GM18519 (cell line): ENCODE measurements around the gene VIP.
"Not testable (repeated sequence)": the region's sequence is repeated elsewhere in the genome, so short reads cannot be mapped to it uniquely, and the experiment has no call there.

ENCODE experiments used
- ATAC-seq: cut with Tn5 transposase; IDR thresholded peaks from one replicate; pipeline ENCODE4 v1.9.1; 2021; ENCODE audit warnings: mild to moderate bottlenecking, moderate library complexity; ENCODE audit not compliant: unreplicated experiment, low FRiP score

Gene VIP

DNA sequence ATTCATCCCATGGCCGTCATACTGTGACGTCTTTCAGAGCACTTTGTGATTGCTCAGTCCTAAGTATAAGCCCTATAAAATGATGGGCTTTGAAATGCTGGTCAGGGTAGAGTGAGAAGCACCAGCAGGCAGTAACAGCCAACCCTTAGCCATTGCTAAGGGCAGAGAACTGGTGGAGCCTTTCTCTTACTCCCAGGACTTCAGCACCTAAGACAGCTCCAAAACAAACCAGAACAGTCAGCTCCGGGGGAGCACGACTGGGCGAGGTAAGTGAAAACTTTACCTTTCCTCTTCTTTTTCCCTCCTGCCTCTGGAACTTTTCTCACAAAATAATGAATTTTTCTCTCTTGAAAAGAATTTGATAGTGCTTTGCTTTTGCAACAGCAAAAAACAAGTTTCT lies at the start of gene VIP:
TSS of gene VIP (plus strand) at position 104 of the 400 bp plus-strand sequence. CDS start 1,381 bp downstream, outside the sequence.
- no peak for ATAC-seq

DNA sequence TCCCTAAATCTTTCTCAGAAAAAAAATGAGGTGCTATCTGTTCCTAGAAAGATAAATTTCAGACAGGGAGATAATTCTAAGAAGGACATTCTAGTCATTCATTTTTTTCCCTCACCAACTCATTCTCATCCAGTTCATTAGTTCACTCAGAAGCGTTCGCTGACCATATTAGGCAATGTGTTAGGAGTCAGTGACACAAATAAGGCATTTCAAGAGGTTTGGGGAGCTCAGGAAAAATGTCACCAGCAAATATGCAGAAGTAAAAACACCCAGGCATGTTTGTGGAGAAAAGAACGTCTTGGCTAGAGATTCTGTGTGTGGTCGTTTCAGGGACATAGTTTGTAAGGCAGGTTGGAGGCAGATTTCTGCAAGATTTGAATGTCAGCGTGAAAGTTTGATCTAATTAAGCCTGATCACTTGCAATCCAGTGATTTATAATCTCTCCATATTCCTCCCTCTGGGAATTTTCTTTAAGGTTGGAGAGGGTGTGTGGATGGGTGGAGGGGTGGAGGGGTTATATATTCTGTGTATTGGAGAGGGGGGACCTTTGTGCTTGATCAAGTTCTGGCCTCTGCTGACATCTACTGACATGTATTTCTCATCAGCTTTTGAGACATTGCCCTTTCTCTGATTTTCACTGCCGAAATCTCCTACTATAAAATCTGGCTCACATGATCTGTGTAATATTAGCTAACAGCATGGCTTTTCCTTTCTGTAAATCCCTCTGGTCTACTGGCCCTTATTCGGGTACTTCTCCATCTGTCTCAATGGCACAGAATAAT lies 49.3 kb upstream of the VIP start:
- ATAC-seq, result no peak

DNA sequence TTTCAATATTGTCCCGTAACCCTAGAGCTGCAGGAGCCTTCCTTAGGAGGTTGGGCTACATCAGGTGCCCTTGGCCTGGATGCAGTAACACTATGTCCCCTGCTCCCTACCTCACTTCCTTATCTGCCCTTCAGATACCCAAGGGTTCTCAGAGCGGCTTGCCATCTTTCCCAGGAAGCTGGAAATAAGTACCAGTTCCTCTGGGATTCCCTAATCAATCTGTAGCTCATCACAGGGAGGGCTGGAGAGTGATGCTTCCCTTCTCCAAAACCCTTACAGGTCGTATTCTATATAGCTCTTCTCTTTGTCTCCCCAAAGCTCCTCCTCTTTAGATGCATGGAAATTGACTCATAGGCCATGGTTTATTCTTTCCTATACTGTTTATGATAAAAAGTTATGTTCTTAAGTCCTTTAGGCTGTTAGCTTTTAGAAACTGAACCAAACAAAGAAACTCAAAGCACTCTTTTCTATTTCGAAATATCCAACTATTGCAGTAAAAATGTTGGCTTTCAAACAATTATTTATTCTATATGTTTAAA lies 48.7 kb upstream of the VIP start:
- ATAC-seq, result no peak

DNA sequence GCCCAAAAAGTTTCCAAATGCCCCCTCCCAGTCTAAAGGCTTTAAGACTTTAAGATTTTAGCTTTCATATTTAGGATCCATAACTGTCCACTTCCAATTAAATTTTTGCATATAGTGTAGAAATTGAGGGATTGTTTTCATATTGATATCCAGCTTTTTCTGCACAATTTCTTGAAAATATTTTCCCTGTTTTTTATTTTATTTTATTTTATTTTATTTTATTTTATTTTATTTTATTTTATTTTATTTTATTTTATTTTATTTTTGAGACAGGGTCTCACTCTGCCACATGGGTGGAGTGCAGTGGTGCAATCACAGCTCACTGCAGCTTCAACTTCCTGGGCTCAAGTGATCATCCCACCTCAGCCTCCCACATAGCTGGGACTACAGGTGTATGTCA lies 46.8 kb upstream of the VIP start:
- ATAC-seq, result not testable (repeated sequence)

DNA sequence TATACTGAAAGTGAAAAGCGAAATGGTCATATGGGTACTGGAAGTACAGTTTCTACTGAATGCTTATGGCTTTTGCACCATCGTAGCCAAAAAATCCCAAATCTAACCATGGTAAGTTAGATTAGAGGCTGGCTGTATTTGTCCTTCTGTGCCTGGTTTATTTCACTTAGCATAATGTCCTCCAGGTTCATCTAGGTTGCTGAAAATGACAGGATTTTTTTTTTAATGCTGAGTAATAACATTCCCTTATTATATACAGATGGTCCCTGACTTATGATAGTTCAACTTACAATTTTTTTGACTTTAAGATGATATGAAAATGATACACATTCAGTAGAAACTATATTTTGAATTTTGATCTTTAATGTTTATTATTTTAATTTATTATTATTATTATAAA lies 45.3 kb upstream of the VIP start:
- no peak for ATAC-seq

DNA sequence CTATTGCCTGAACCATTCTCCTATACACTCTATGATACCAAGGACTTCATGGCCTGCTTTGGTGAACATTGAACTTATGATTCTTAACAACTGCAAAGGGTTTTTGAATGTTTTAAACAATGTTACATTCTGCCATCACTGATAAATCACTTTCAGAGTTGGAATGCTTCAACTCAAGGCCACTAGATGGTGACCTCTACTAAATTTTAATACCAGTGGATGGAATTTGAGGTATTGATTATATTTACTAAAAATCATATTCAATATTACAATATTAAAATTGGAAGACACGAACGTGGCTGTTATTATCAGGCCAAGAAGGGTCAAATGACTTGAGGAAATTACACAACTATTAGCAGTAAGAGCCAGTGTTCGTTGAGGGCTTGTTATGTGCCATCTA lies 34.3 kb upstream of the VIP start:
- ATAC-seq, result no peak

DNA sequence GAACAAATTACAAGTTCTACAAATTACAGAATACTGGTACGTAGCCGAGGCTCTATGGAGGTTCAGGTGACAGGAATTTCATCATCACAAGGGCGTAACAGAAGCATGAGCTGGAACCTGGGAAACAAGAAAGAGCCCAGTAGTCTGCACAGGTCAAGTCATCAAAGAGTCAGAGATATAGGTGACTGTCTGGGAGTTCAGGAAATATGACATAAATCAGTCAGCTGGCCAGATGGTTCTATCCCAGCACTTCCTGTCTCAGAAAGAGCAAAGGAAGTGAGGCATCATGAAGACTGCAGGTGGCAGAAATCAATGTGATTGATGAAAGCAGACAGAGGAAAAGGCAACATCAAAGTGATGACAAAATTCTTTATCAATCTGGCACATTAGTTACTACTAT lies 29.6 kb upstream of the VIP start:
- no peak for ATAC-seq

DNA sequence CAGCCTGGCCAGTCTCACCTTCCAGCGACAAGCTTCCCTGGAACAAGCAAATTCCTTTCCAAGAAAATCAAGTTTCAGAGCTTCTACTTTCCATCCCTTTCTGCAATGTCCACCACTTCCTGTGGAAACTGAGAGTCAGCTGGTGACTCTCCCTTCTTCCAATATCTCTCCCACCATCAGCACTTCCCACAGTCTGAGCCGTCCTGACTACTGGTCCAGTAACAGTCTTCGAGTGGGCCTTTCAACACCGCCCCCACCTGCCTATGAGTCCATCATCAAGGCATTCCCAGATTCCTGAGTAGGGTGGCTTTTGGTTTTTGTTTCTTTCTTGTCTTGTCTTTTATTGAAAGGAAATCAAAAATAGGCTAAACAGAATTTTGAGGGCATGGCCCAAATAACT lies 28.6 kb upstream of the VIP start:
- ATAC-seq, result no peak

DNA sequence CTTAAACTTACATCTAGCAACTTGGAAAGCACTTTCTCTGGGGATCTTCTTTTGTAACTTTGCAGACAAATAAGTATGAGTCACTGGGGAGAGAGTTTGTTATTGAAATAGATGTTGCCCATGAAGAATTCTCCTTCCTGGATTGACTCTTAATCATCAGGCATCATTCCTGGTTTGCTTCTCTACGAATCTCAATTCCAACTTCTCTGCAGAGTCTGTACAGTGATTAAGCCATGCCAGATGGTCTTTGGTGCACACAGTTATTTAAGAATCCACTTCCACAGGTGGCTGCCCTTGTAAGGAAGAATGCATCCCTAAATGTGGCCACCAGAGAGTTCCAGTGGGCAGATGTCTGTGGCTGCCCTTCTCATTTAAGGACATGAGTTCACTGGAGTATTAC lies 27.2 kb upstream of the VIP start:
- ATAC-seq, result no peak

DNA sequence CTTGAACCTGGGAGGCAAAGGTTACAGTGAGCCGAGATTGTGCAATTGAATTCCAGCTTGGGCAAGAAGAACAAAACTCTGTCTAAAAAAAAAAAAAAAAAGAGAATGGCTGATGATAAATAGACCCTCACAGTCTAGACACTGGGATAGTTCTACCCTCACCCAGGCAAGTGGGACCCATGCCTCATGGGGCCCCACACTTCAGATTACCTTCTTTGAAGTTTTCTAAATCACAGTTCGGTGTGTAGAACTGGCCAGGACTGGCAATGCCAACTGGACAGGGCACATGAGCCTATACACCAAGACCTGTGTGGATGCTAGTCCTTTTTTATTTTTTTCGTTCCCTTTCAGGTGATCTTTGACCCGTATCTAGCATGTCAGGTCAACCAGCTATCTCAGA lies 24.3 kb upstream of the VIP start:
- no peak for ATAC-seq

DNA sequence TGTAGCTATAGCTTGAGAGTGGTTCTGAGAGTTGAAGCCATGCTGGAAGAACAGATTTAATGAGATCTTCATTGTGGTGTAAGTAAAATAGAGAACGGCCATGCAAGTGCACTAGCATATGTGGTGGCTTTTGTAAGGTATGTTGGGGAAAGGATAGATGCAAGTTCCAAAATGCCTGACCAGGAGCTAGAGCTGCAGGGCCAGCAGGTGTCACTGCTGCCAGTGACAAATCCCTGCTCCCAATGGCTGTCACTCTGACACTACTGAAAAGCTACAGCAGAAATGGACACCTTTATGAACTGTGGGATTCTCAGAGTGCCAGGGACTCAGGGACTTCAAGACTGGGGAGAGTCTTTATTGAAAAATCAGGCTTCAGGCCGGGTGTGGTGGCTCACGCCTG lies 23.1 kb upstream of the VIP start:
- ATAC-seq, result no peak

DNA sequence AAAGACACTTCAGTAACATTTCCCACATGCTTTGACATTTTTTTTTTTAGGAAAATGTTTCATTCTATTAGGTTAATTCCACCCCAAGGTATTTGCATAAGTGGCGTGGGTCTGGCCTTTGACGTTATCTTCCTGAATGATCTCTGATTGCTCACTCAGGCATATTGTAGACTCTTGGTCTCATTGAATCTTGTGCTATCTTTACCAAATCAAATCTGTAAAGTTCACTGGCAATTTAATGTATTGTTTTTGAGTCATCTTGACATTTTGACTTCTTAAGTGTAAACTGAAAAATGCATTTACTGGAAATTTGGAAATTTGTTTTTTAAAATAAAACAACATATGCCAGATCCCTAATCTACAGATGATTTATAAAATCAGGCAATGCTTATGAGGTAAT lies 16.0 kb upstream of the VIP start:
- ATAC-seq, result no peak

DNA sequence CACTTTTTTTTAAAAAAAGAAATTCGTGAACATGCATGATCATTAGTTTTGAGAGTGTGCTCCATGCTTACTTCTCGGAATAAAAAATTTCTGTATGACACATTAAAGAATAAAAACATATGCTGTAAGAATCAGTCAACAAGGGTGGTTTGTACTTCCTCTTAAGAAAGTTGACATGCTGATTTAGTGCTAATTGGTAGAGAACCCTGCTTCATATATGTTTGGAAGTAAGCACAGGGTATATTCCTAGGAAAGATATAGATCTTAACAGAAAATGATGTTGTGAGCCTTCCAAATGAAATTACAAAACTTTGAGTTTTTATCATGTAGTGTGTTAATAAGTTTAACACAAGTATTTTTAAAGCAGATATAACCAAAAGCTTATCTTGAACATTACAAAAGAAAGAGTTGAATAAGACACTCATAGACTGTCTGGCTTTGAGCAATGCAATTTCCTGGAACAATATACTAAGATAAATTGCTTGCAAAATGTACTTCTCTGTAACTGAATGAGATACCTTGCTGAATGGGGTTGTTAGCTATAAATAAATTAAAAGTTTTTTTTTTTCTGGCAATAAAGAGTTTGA lies 13.8 kb upstream of the VIP start:
- no peak for ATAC-seq

DNA sequence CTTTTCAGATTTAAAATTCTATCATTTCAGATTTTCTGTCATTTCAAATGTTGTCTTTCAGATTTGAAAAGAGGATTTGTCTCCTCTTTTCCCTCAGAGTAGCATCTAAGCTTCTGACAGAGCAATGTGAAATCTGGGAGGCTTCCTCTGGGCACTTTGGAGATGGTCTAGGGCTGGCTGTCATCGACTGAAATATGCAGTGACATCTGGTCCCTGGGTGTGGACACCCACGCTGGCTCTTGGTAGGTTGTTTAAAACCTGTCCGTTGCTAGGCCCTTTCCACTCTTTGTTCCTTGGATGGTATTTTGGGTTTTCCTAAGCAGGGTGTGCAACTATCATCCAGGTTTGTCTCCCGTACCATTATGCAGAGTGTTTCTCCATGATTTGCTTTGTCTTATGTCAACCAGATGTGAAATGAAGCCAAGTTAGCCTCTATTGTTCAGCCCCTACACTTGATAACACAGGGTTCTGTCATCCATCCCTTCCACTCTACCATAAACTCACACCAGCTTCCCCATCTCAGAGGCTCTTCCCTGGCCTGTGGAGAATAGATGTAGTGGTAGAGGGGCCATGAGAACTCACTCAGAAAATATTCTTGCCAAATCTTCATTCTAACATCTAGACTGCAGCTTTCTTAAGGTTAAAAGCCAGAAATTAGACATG lies 5.0 kb upstream of the VIP start:
- no peak for ATAC-seq

DNA sequence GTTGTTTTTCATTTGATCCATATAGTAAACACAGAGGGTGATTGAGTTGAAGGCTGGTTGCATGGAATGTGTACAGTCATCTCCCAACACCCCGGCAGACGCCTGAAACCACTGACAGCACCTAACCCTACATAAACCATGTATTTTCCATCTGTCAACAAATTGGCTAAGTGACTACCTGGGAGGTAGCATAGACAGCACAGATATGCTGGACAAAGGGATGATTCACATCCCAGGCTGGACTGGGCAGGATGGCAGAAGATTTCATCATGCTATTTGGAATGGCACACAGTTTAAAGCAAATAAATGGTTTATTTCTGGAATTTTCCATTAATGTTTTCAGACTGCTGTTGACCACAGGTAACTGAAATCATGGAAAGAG lies 4.4 kb upstream of the VIP start:
- ATAC-seq, result no peak

DNA sequence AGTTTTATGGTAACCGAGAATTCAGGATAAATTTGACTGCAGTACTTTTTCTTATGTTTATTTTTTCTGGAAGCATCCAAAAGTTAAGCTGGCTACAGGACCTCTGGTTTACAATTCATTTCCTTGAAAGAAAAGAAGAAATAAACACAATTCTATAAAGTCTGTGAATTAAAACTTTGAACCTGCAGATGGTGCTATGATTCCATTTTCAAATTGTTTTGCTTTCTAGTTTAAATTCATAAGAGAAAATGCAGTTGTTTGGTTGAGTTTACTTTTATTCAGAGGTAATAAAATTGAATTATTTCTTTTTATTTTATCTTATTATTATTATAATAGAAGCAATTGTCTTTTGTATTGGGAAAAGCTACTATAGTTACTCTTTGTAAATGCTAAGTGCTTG lies 1.8 kb upstream of the VIP start:
- no peak for ATAC-seq

DNA sequence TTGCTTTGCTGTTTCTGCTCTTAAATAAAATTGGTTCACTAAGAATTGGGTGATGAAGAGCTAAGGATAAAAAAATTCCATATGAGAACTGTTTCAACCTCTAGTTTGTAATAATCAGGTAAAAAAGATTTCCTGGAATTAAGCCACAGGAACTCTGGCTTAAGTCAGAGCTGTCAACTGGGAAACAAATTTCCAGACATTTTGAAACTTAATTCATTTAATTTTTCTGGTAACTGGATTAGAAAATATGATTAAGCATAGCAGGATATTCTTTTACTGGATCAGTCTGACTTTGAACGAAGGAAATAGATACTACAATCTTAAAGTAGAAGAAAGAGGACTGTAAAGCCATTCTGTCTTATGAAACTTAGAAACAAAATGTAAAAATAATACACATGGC lies 1.3 kb upstream of the VIP start:
- ATAC-seq, result no peak

DNA sequence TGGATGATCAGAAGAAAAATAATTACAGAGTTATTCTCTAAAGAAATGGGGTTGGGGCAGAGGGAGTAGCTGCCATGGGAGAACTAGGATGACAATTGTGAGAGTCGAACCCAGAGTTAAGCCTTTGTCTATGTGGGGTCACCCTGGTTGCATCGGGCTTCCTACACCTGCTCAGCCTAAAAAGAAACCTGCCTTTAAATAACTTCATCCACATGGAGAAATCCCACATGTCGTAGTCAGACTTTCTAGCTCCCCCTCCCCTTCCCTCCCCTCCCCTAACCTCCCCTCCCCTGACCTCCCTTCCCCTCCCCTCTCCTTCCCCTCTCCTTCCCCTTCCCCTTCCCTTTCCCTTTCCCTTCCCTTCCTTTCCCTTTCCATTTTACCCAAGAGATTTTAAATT lies 14.7 kb downstream of the VIP start:
- no peak for ATAC-seq

DNA sequence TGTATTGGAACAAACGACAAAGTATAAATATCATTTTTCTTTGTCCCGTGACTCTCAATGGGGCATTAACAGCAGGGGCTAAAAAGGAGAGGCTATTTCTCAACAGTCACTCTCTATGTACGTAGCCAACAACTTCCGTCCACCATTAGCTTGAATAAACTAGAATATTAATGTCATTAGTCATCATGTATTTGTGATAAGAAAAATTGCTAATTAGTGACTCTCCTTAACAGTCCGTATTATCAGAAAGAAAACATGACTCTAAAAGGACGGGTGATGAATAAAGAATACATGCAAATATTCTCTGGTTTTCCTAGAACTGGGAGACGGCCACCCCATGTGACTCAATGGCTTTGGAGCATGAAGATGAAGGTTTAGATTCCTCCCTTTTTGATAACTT lies 18.6 kb downstream of the VIP start:
- no peak for ATAC-seq

DNA sequence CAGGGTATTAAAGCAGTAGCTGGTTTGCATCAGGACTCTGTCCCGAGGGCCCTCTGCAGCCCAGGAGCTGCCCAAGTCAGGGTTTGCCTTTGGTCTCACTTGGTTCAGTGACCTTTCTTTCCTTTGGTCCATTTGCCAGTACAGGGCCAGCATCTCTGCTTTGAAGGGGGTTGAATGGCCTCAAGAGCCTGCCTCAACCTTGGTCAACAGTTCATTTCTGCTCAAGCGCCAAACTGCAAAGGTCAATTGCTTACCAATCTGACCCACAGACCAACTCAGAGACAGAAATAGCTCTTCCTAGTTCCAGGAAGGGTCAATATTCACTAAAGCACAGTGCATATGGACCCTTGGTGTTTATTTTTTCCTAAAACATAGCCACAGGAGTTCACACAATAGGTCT lies 19.4 kb downstream of the VIP start:
- ATAC-seq, result no peak

DNA sequence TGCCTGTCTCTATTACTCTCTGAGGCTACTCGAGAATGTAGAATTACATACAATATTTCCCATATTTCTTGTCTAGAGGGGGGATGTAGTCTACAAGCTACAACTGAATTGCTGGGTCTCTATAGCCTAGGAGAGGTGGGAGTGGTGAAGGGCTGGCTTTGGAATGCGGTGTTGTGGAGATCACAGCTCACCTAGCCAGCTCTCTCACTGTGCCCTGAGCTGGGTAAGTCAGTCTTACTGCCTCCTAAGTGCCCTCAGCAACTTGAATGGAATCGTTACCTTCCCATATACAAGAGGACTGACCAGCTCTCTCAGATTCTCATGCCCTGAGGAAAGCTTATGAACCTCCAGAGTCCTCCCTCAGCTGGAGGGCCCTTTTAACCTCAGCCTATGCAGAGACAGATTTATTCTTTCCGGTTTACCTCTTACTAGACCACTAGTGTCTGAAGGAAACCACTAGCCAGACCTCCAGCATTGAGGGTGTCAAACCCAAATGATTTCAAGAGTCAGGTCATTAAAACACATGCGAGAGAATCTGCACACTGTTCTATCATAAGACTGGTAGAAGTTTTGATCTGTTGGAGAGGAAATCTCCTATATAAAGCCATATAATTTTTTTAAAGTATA lies 20.6 kb downstream of the VIP start:
- no peak for ATAC-seq
